CD4-positive, CD25-positive, alpha-beta regulatory T cell (primary cell): ENCODE results near the gene AZU1. TPM values are rescaled to one million over a fixed set of nuclear protein-coding genes. Genes with fewer than 3 reads are reported as not detected.
A peak's percentile ranks its signal among the peaks of the same experiment; 100 is the strongest.

Experiments
- ATAC-seq, 2 donors: fragments of 150-1000 bp; cut with Tn5 transposase; one replicate each; pipeline ENCODE4 v1.10.0; 2021; ENCODE audit warnings: low read depth in 2 of 2, moderate number of reproducible peaks in 2 of 2, moderate library complexity in 1 of 2
- DNase-seq, 3 donors: peaks; one replicate each; pipeline versions ENCODE4 v3.0.0 to v3.0.0-alpha.2; 2012 to 2022; ENCODE audit warnings: mixed read lengths in 1 of 3
- H3K27ac ChIP-seq: one replicate; pipeline ENCODE4 v1.7.0; 2013; ENCODE audit warnings: mild to moderate bottlenecking, low read length; ENCODE audit not compliant: insufficient read depth, poor library complexity, severe bottlenecking
- H3K27me3 ChIP-seq: one replicate; pipeline ENCODE4 v1.7.0; 2013; ENCODE audit warnings: low read length; ENCODE audit not compliant: control insufficient read depth, insufficient read depth
- H3K36me3 ChIP-seq: one replicate; pipeline ENCODE4 v1.7.0; 2013; ENCODE audit warnings: mild to moderate bottlenecking, low read length, moderate library complexity; ENCODE audit not compliant: control insufficient read depth, insufficient read depth
- H3K4me1 ChIP-seq: 2 replicates; pipeline ENCODE4 v1.7.0; 2013; ENCODE audit warnings: mild to moderate bottlenecking, low read length; ENCODE audit not compliant: insufficient read depth, control insufficient read depth, poor library complexity, severe bottlenecking
- H3K4me3 ChIP-seq: one replicate; pipeline ENCODE4 v1.7.0; 2013; ENCODE audit warnings: low read depth, mild to moderate bottlenecking, low read length, moderate library complexity
- H3K9me3 ChIP-seq, 2 experiments: 1 replicate in 1 of 2; 2 replicates in 1 of 2; pipeline ENCODE4 v1.7.0; 2013; ENCODE audit warnings: low read length in 2 of 2, mild to moderate bottlenecking in 1 of 2, moderate library complexity in 1 of 2; ENCODE audit not compliant: control insufficient read depth in 2 of 2
- H3K27ac Mint-ChIP-seq, 3 donors: one replicate each; pipeline ENCODE4 v1.8.0; 2020 to 2022; ENCODE audit warnings: mild to moderate bottlenecking in 3 of 3, mixed read lengths in 3 of 3, moderate library complexity in 2 of 3
- H3K27me3 Mint-ChIP-seq: one replicate; pipeline ENCODE4 v1.8.0; 2022; ENCODE audit warnings: mild to moderate bottlenecking, mixed read lengths
- H3K36me3 Mint-ChIP-seq: one replicate; pipeline ENCODE4 v1.8.0; 2020; ENCODE audit warnings: mixed read lengths
- H3K4me1 Mint-ChIP-seq, 4 donors: one replicate each; pipeline ENCODE4 v1.8.0; 2020 to 2022; ENCODE audit warnings: mixed read lengths in 4 of 4, mild to moderate bottlenecking in 1 of 4
- H3K4me3 Mint-ChIP-seq, 4 donors: one replicate each; pipeline ENCODE4 v1.8.0; 2020 to 2022; ENCODE audit warnings: mild to moderate bottlenecking in 4 of 4, mixed read lengths in 4 of 4, moderate library complexity in 3 of 4
- H3K9me3 Mint-ChIP-seq, 7 donors: one replicate each; pipeline ENCODE4 v1.8.0; 2020 to 2022; ENCODE audit warnings: mixed read lengths in 7 of 7, mild to moderate bottlenecking in 3 of 7, moderate library complexity in 2 of 7
- polyA plus RNA-seq, 4 donors: library from polyadenylated mRNA; unstranded; fragments of 300-500 nt; fragmentation: Illumina TruSeq; gene quantifications; one replicate each; pipeline ENCODE4 v1.2.3, GENCODE V29; 2021
- total RNA-seq: library from RNA; stranded (reverse); gene quantifications from one replicate; pipeline ENCODE4 v1.2.3, GENCODE V29; 2022

Gene AZU1, protein sequence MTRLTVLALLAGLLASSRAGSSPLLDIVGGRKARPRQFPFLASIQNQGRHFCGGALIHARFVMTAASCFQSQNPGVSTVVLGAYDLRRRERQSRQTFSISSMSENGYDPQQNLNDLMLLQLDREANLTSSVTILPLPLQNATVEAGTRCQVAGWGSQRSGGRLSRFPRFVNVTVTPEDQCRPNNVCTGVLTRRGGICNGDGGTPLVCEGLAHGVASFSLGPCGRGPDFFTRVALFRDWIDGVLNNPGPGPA
- total RNA-seq (0.59 TPM), polyA plus RNA-seq (not detected)

- ATAC-seq, result no peak
- no peak within 1 kb of the TSS for H3K27ac ChIP-seq
These were observed at the start of gene AZU1 for GRCh38 chr19:827710-828321. Gene AZU1 (plus strand): TSS chr19:827837. CDS start chr19:827847, 10 bp downstream.

GRCh38 chr19:778910-779653 is 48.6 kb upstream of the AZU1 start:
- Mint-ChIP-seq H3K27me3 (no peaks in the 10 kb centered on the region), H3K9me3 (no peaks in the 10 kb centered on the region), H3K4me3 (no peak overlapping the region), H3K36me3 (no peaks in the 10 kb centered on the region), H3K4me1 (no peaks in the 10 kb centered on the region), H3K27ac (peak overlapping the region in 1 of 3 donors; percentile 32)
- no peaks in the 10 kb centered on the region for H3K9me3 ChIP-seq
- no peak overlapping the region for H3K27ac ChIP-seq
- DNase-seq (no peak), ATAC-seq (no peak)
- H3K4me1 ChIP-seq, result no peaks in the 10 kb centered on the region
- no peak overlapping the region for H3K4me3 ChIP-seq
- H3K36me3 ChIP-seq, result no peaks in the 10 kb centered on the region
- no peaks in the 10 kb centered on the region for H3K27me3 ChIP-seq

More at GRCh38 chr19:827710-828321, at the start of gene AZU1:
- H3K36me3 Mint-ChIP-seq, result no peaks in the 10 kb centered on the region
- Histone ChIP-seq H3K36me3 (no peaks in the 10 kb centered on the region), H3K27me3 (peaks cover 5% of the 10 kb centered on the region), H3K9me3 (no peaks in the 10 kb centered on the region), H3K4me3 (no peak within 1 kb of the TSS), H3K4me1 (no peaks in the 10 kb centered on the region)
- H3K4me1 Mint-ChIP-seq, result no peaks in the 10 kb centered on the region
- H3K9me3 Mint-ChIP-seq, result no peaks in the 10 kb centered on the region
- no peak for DNase-seq
- H3K4me3 Mint-ChIP-seq, result no peak within 1 kb of the TSS
- peaks cover 16% of the 10 kb centered on the region for H3K27me3 Mint-ChIP-seq
- H3K27ac Mint-ChIP-seq, result no peak within 1 kb of the TSS

- Histone ChIP-seq H3K9me3 (no peaks in the 10 kb centered on the region), H3K4me3 (no peak overlapping the region), H3K4me1 (no peaks in the 10 kb centered on the region), H3K27me3 (no peaks in the 10 kb centered on the region), H3K27ac (no peak overlapping the region), H3K36me3 (no peaks in the 10 kb centered on the region)
- Mint-ChIP-seq H3K27ac (no peak overlapping the region), H3K36me3 (no peaks in the 10 kb centered on the region), H3K4me3 (no peak overlapping the region), H3K27me3 (no peaks in the 10 kb centered on the region), H3K9me3 (no peaks in the 10 kb centered on the region), H3K4me1 (no peaks in the 10 kb centered on the region)
- no peak for DNase-seq
- no peak for ATAC-seq
These were observed 46.7 kb upstream of the AZU1 start for GRCh38 chr19:780935-781334.

DNA sequence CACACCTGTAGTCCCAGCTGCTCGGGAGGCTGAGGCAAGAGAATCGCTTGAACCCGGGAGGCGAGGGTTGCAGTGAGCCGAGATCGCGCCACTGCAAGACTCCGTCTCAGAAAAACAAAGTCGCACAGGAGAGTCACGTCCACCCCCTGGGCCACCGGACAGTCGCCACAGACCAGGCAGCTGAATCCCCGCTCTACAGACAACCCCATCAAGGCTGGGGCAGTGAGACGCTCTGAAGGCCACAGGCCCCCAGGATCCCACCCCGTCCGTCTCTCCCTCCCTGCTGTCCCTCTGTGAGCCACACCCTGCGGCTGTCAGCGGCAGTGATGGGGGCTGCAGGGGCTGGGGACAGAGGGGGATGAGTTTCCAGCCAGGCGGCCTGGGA is 45.8 kb upstream of the AZU1 start:
- Histone ChIP-seq H3K4me1 (no peaks in the 10 kb centered on the region), H3K27ac (no peak overlapping the region), H3K27me3 (no peaks in the 10 kb centered on the region), H3K4me3 (no peak overlapping the region), H3K9me3 (no peaks in the 10 kb centered on the region), H3K36me3 (no peaks in the 10 kb centered on the region)
- DNase-seq, result no peak
- Mint-ChIP-seq H3K4me3 (no peak overlapping the region), H3K27me3 (no peaks in the 10 kb centered on the region), H3K9me3 (no peaks in the 10 kb centered on the region), H3K4me1 (no peaks in the 10 kb centered on the region), H3K27ac (no peak overlapping the region), H3K36me3 (no peaks in the 10 kb centered on the region)
- no peak for ATAC-seq

GRCh38 chr19:782185-782877 is 45.3 kb upstream of the AZU1 start:
- H3K4me1 ChIP-seq, result no peaks in the 10 kb centered on the region
- H3K27me3 ChIP-seq, result no peaks in the 10 kb centered on the region
- DNase-seq (no peak), ATAC-seq (no peak)
- Mint-ChIP-seq H3K27ac (no peak overlapping the region), H3K9me3 (no peaks in the 10 kb centered on the region), H3K4me3 (no peak overlapping the region), H3K36me3 (no peaks in the 10 kb centered on the region), H3K27me3 (no peaks in the 10 kb centered on the region), H3K4me1 (no peaks in the 10 kb centered on the region)
- no peak overlapping the region for H3K27ac ChIP-seq
- H3K36me3 ChIP-seq, result no peaks in the 10 kb centered on the region
- H3K4me3 ChIP-seq, result no peak overlapping the region
- H3K9me3 ChIP-seq, result no peaks in the 10 kb centered on the region

GRCh38 chr19:782878-783668 is 44.6 kb upstream of the AZU1 start:
- Mint-ChIP-seq H3K36me3 (no peaks in the 10 kb centered on the region), H3K27ac (no peak overlapping the region), H3K9me3 (no peaks in the 10 kb centered on the region), H3K4me1 (no peaks in the 10 kb centered on the region), H3K4me3 (no peak overlapping the region), H3K27me3 (no peaks in the 10 kb centered on the region)
- H3K4me3 ChIP-seq, result no peak overlapping the region
- no peaks in the 10 kb centered on the region for H3K4me1 ChIP-seq
- H3K9me3 ChIP-seq, result no peaks in the 10 kb centered on the region
- DNase-seq (no peak), ATAC-seq (no peak)
- H3K27me3 ChIP-seq, result no peaks in the 10 kb centered on the region
- H3K36me3 ChIP-seq, result no peaks in the 10 kb centered on the region
- no peak overlapping the region for H3K27ac ChIP-seq

DNA sequence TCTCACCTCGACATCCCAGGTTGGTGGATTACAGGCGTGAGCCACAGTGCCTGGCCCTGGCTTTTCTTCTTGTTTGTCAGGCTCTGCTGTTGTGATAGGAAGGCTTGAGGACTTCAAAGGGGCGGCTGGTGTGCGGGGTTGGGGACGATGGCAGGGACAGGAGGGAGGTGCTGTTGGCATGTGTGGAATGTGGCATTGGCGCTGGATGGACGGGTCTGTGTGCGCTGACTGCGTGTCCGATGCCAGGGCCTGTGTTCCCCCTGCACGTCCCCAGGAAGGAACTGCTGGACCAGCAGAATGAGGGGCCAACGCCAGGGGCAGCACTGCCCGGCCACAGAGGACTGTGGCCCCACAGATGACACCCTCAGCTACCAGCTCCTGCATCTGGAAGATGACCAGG is 43.1 kb upstream of the AZU1 start:
- peaks cover 0 to 4% (median 0%) of the 10 kb centered on the region in 4 donors for H3K4me1 Mint-ChIP-seq
- H3K27me3 ChIP-seq, result no peaks in the 10 kb centered on the region
- no peaks in the 10 kb centered on the region for H3K9me3 Mint-ChIP-seq
- H3K27ac ChIP-seq, result no peak overlapping the region
- H3K27ac Mint-ChIP-seq, result no peak overlapping the region
- H3K36me3 Mint-ChIP-seq, result no peaks in the 10 kb centered on the region
- no peaks in the 10 kb centered on the region for H3K4me1 ChIP-seq
- H3K27me3 Mint-ChIP-seq, result peaks cover 3% of the 10 kb centered on the region
- H3K9me3 ChIP-seq, result no peaks in the 10 kb centered on the region
- no peak overlapping the region for H3K4me3 Mint-ChIP-seq
- no peak for DNase-seq
- ATAC-seq, result no peak
- H3K36me3 ChIP-seq, result no peaks in the 10 kb centered on the region
- no peak overlapping the region for H3K4me3 ChIP-seq
